HCT116 (cell line): ENCODE measurements around the gene INAVA.
"Not testable (repeated sequence)": the region's sequence is repeated elsewhere in the genome, so short reads cannot be mapped to it uniquely, and the experiment has no call there.

Source experiments
- ATF3 ChIP-seq: IDR thresholded peaks from 2 replicates; pipeline ENCODE4 v1.6.1; 2012
- CTCF ChIP-seq, 3 experiments: fragments of 200-600 bp in 1 of 3; sonication (generic) in 1 of 3; IDR thresholded peaks in 2 of 3; conservative IDR thresholded peaks in 1 of 3; 2 replicates each; pipeline ENCODE4 v1.5.1; 2012 to 2017; ENCODE audit warnings: low read depth in 2 of 3, low read length in 2 of 3, antibody characterized with exemption in 1 of 3, borderline replicate concordance in 1 of 3, control low read depth in 1 of 3, mild to moderate bottlenecking in 1 of 3, mixed read lengths in 1 of 3, mixed run types in 1 of 3, moderate library complexity in 1 of 3; ENCODE audit not compliant: insufficient read depth in 1 of 3
- ELF1 ChIP-seq: IDR thresholded peaks from 2 replicates; pipeline ENCODE4 v1.6.1; 2012; ENCODE audit warnings: low read depth, borderline replicate concordance
- EZH2 ChIP-seq: fragments of 200-600 bp; sonication (generic); IDR thresholded peaks from 2 replicates; pipeline ENCODE4 v1.6.1; 2017; ENCODE audit warnings: antibody characterized with exemption, mixed run types
- MAX ChIP-seq: IDR thresholded peaks from 2 replicates; pipeline ENCODE4 v1.6.1; 2012
- POLR2A ChIP-seq: IDR thresholded peaks from 2 replicates; pipeline ENCODE4 v1.7.0; 2011; ENCODE audit warnings: borderline replicate concordance; ENCODE audit not compliant: insufficient read depth, insufficient read length; ENCODE audit errors: extremely low read depth
- POLR2AphosphoS5 ChIP-seq: IDR thresholded peaks from 2 replicates; pipeline ENCODE4 v1.6.1; 2011; ENCODE audit warnings: mild to moderate bottlenecking, low read depth, low read length, moderate library complexity
- REST ChIP-seq: IDR thresholded peaks from 2 replicates; pipeline ENCODE4 v1.6.1; 2012; ENCODE audit warnings: low read depth
- SIN3A ChIP-seq: IDR thresholded peaks from 2 replicates; pipeline ENCODE4 v1.6.1; 2012; ENCODE audit warnings: low read depth
- SRF ChIP-seq: IDR thresholded peaks from 2 replicates; pipeline ENCODE4 v1.6.1; 2012; ENCODE audit warnings: low read depth
- TCF7L2 ChIP-seq: IDR thresholded peaks from 2 replicates; pipeline ENCODE4 v1.7.0; 2011; ENCODE audit warnings: borderline replicate concordance, inconsistent platforms; ENCODE audit not compliant: insufficient read depth, insufficient read length; ENCODE audit errors: extremely low read depth
- ZBTB33 ChIP-seq: IDR thresholded peaks from 2 replicates; pipeline ENCODE4 v1.6.1; 2011; ENCODE audit warnings: mild to moderate bottlenecking, low read length, moderate library complexity; ENCODE audit not compliant: insufficient replicate concordance; ENCODE audit errors: extremely low read depth
- ZNF274 ChIP-seq: fragments of 200-500 bp; sonication (Bioruptor generic); IDR thresholded peaks from 2 replicates; pipeline ENCODE4 v1.6.1; 2014; ENCODE audit warnings: mild to moderate bottlenecking, low read depth, low read length, inconsistent platforms

- not testable (repeated sequence) for TF ChIP-seq EZH2; TCF7L2; POLR2AphosphoS5; CTCF (IDR thresholded peaks at IDR 0.05 in 2 of 3, conservative IDR thresholded peaks at IDR 0.05 in 1 of 3; ENCODE audit: borderline replicate concordance in 1 of 3, insufficient read depth in 1 of 3, low read depth in 2 of 3, low read length in 2 of 3); ELF1; SRF; POLR2A; ZNF274; ATF3; SIN3A; REST; ZBTB33; MAX
Measured at GRCh38 chr1:200962151-200962550, 67.5 kb downstream of the INAVA start.
